PC-3 (cell line): Measurements from ENCODE around the gene GRIK5.

Experiments used
- CTCF ChIP-seq: fragments of 300-600 bp; sonication (generic); conservative IDR thresholded peaks from 2 replicates; pipeline ENCODE4 v1.5.1; 2017; ENCODE audit warnings: antibody characterized with exemption, low read depth, mild to moderate bottlenecking, low read length
- EZH2 ChIP-seq: fragments of 300-600 bp; sonication (generic); IDR thresholded peaks from one replicate; pipeline ENCODE4 v1.6.1; 2017; ENCODE audit warnings: antibody characterized with exemption, mild to moderate bottlenecking, low read length; ENCODE audit not compliant: unreplicated experiment

- TF ChIP-seq EZH2: no peak
- peak; percentile 45 for TF ChIP-seq CTCF
Measured at GRCh38 chr19:42113641-42114348, 43.8 kb upstream of the GRIK5 start.
